Astrocyte of the cerebellum (primary cell): Measurements from ENCODE around the gene DYNC1H1.
A peak's percentile ranks its signal among the peaks of the same experiment; 100 is the strongest.
"Not testable (repeated sequence)": the region's sequence is repeated elsewhere in the genome, so short reads cannot be mapped to it uniquely, and the experiment has no call there.

Experiments used
- DNase-seq: peaks from one replicate; pipeline ENCODE4 v3.0.0-alpha.2; 2011; ENCODE audit warnings: low read depth
- H3K4me3 ChIP-seq: 2 replicates; pipeline ENCODE4 v1.5.1; 2011; ENCODE audit warnings: mild to moderate bottlenecking, low read depth, low read length, moderate library complexity
- in situ Hi-C: cut with HindIII; loops from 2 replicates; pipeline ENCODE4 v1.10.0; 2017; ENCODE audit warnings: low sequenced_read_pairs
- TF ChIP-seq, protein P1 (sequence below): IDR thresholded peaks from 2 replicates; pipeline ENCODE4 v1.5.1; 2012; ENCODE audit warnings: low read length, low read depth, moderate library complexity, mild to moderate bottlenecking; ENCODE audit errors: missing control alignments

The DYNC1H1 gene

DNA sequence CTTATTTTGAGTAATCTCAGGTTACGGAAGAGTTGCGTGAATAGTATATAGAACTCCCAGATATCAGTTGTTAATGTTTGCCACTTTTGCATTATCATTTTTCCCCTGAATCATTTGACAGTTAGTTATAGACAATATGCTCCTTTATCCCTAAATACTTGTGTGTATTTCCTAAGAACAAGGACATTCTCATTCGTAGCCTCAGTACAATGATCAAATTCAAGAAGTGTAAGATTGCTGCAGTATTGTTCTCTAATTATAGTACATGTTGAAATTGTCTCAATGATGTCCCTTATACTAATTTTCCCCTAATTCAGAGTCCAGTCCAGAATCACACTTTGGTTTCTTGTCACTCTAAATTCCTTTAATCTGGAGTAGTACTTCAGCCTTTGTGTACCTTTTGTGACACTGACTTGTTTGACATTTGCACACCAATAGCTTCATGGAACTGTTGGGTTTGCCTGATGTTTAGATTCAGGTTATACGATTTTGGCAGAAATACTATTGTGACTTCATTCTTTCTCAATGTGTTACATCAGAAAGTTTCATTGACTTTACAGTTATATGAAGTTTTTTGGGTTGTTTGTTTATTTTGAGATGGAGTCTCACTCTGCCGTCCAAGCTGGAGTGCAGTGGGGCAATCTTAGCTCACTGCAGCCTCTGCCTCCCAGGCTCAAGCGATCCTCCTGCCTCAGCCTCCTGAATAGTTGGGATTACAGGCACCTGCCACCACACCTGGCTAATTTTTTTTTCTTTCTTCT lies 13.1 kb downstream of the DYNC1H1 start:
- no peak for DNase-seq
- H3K4me3 ChIP-seq: no peak overlapping the region
- TF ChIP-seq, protein P1, sequence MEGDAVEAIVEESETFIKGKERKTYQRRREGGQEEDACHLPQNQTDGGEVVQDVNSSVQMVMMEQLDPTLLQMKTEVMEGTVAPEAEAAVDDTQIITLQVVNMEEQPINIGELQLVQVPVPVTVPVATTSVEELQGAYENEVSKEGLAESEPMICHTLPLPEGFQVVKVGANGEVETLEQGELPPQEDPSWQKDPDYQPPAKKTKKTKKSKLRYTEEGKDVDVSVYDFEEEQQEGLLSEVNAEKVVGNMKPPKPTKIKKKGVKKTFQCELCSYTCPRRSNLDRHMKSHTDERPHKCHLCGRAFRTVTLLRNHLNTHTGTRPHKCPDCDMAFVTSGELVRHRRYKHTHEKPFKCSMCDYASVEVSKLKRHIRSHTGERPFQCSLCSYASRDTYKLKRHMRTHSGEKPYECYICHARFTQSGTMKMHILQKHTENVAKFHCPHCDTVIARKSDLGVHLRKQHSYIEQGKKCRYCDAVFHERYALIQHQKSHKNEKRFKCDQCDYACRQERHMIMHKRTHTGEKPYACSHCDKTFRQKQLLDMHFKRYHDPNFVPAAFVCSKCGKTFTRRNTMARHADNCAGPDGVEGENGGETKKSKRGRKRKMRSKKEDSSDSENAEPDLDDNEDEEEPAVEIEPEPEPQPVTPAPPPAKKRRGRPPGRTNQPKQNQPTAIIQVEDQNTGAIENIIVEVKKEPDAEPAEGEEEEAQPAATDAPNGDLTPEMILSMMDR: no peak
- in situ Hi-C loops: loop anchor here (5.0 kb wide), 1 partner anchor 40 kb away; no protein-coding TSS in a partner anchor

- no peak for DNase-seq
- in situ Hi-C loops: loop anchor here (5.0 kb wide), 1 partner anchor 38 kb away; no protein-coding TSS in a partner anchor
- no peak overlapping the region for H3K4me3 ChIP-seq
- TF ChIP-seq, protein P1: no peak
Observed at GRCh38 chr14:101979666-101980065, 15.3 kb downstream of the DYNC1H1 start.

DNA sequence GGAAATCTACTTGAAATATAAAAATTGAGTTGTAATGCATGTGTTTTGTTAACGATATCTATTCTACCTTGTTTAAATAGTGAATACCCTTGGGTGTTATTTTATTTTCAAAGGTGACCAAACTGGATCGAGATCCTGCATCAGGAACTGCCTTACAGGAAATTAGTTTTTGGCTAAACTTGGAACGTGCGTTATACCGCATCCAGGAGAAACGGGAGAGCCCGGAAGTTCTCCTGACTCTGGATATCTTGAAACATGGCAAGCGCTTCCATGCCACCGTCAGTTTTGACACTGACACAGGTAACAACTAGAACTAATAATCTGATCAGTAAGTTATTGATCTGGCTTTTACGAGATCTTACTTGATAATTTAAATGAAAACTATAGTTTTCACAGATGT lies 15.9 kb downstream of the DYNC1H1 start:
- no peak overlapping the region for H3K4me3 ChIP-seq
- DNase-seq: no peak
- in situ Hi-C loops: no loop called here
- TF ChIP-seq, protein P1: no peak

DNA sequence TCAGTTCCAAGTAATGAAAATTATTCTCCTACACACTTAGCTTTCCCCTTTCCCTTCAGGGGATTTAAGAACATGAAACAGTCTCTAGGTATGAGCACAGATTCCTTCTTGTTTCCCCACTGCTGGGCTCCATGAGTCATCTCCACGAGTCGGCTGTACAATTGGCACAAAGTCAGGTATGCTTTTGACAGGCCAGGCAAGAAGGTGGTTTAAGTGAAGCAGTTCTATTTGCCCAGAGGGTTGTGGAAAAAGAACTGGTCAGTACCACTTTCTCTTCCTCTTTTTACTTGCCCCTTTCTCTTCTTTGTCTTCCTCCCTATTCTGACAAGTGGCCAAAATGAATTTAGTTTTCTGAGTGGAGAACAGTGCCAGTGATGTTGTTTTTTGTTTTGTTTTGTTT lies 16.3 kb downstream of the DYNC1H1 start:
- DNase-seq: peak; percentile 99
- TF ChIP-seq, protein P1: no peak
- in situ Hi-C loops: no loop called here
- H3K4me3 ChIP-seq: no peak overlapping the region

- DNase-seq: no peak
- TF ChIP-seq, protein P1: no peak
- in situ Hi-C loops: no loop called here
- no peak overlapping the region for H3K4me3 ChIP-seq
Observed at GRCh38 chr14:101982621-101983020, 18.2 kb downstream of the DYNC1H1 start.

DNA sequence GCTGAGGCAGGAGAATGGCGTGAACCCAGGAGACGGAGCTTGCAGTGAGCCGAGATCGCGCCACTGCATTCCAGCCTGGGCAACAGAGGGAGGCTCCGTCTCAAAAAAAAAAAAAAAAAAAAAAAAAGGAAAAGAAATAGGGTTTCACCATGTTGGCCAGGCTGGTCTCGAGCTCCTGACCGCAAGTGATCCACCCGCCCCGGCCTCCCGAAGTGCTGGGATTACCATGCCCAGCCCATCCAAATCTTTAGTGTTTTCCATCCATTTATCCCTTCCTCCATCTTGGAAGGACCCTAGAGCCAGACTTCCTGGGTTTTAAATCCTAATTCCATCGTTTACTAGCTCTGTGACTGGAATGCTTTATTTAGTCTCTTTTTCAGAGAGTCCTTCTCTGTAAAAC lies 20.5 kb downstream of the DYNC1H1 start:
- not testable (repeated sequence) for H3K4me3 ChIP-seq, DNase-seq
- in situ Hi-C loops: loop anchor here (5.0 kb wide), 1 partner anchor 52 kb away; no protein-coding TSS in a partner anchor

DNA sequence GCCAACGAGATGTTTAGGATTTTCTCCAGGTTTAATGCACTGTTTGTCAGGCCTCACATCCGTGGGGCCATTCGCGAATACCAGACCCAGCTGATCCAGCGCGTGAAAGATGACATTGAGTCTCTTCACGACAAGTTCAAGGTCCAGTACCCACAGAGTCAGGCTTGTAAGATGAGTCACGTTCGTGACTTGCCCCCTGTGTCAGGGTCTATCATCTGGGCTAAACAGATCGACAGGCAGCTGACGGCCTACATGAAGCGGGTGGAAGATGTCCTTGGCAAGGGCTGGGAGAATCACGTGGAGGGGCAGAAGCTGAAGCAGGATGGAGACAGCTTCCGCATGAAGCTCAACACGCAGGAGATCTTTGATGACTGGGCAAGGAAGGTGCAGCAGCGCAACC lies 21.6 kb downstream of the DYNC1H1 start:
- TF ChIP-seq, protein P1: no peak
- in situ Hi-C loops: loop anchor here (5.0 kb wide), 1 partner anchor 51 kb away; no protein-coding TSS in a partner anchor
- DNase-seq: no peak
- no peak overlapping the region for H3K4me3 ChIP-seq
